ENCODE results near the gene COL27A1. TPM values are rescaled to one million over a fixed set of nuclear protein-coding genes. Genes with fewer than 3 reads are reported as not detected.
"Not testable (repeated sequence)": the region's sequence is repeated elsewhere in the genome, so short reads cannot be mapped to it uniquely, and the experiment has no call there.

The COL27A1 gene
- polyA plus RNA-seq, 1 of the 3 experiments (the other 2 are of a cell fraction), result 8.7 TPM

- H4K20me1 ChIP-seq (ENCODE audit: insufficient read depth), result no peaks in the 10 kb centered on the region
- H3F3A ChIP-seq (replicated peaks; ENCODE audit: insufficient read depth), result no peaks in the 10 kb centered on the region
- H3K4me3 ChIP-seq (ENCODE audit: low read depth in 2 of 2, low read length in 1 of 2), result no peak overlapping the region
- 69% methylated on average over 10 of the region's 10 CpGs for WGBS (ENCODE audit: low lambda C conversion rate)
- no peaks in the 10 kb centered on the region for H3K79me2 ChIP-seq (ENCODE audit: insufficient read depth)
- TF ChIP-seq, protein P1, sequence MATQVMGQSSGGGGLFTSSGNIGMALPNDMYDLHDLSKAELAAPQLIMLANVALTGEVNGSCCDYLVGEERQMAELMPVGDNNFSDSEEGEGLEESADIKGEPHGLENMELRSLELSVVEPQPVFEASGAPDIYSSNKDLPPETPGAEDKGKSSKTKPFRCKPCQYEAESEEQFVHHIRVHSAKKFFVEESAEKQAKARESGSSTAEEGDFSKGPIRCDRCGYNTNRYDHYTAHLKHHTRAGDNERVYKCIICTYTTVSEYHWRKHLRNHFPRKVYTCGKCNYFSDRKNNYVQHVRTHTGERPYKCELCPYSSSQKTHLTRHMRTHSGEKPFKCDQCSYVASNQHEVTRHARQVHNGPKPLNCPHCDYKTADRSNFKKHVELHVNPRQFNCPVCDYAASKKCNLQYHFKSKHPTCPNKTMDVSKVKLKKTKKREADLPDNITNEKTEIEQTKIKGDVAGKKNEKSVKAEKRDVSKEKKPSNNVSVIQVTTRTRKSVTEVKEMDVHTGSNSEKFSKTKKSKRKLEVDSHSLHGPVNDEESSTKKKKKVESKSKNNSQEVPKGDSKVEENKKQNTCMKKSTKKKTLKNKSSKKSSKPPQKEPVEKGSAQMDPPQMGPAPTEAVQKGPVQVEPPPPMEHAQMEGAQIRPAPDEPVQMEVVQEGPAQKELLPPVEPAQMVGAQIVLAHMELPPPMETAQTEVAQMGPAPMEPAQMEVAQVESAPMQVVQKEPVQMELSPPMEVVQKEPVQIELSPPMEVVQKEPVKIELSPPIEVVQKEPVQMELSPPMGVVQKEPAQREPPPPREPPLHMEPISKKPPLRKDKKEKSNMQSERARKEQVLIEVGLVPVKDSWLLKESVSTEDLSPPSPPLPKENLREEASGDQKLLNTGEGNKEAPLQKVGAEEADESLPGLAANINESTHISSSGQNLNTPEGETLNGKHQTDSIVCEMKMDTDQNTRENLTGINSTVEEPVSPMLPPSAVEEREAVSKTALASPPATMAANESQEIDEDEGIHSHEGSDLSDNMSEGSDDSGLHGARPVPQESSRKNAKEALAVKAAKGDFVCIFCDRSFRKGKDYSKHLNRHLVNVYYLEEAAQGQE (IDR thresholded peaks at IDR 0.05; ENCODE audit: low read depth, low read length), result no peak
- no peak for TF ChIP-seq GABPA (IDR thresholded peaks at IDR 0.05; ENCODE audit: low read depth)
- no peak for TF ChIP-seq SMC3 (IDR thresholded peaks at IDR 0.05; ENCODE audit: low read depth, low read length)
- no peak for TF ChIP-seq PBX3 (IDR thresholded peaks at IDR 0.05)
- TF ChIP-seq, protein P2, sequence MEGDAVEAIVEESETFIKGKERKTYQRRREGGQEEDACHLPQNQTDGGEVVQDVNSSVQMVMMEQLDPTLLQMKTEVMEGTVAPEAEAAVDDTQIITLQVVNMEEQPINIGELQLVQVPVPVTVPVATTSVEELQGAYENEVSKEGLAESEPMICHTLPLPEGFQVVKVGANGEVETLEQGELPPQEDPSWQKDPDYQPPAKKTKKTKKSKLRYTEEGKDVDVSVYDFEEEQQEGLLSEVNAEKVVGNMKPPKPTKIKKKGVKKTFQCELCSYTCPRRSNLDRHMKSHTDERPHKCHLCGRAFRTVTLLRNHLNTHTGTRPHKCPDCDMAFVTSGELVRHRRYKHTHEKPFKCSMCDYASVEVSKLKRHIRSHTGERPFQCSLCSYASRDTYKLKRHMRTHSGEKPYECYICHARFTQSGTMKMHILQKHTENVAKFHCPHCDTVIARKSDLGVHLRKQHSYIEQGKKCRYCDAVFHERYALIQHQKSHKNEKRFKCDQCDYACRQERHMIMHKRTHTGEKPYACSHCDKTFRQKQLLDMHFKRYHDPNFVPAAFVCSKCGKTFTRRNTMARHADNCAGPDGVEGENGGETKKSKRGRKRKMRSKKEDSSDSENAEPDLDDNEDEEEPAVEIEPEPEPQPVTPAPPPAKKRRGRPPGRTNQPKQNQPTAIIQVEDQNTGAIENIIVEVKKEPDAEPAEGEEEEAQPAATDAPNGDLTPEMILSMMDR (IDR thresholded peaks at IDR 0.05), result no peak
- no peak for TF ChIP-seq TAF1 (IDR thresholded peaks at IDR 0.05; ENCODE audit: borderline replicate concordance, low read depth, low read length)
- no peak for TF ChIP-seq TEAD4 (IDR thresholded peaks at IDR 0.05; ENCODE audit: borderline replicate concordance, insufficient read depth)
- no peak for TF ChIP-seq CHD2 (IDR thresholded peaks at IDR 0.05; ENCODE audit: low read length, partially characterized antibody)
- TF ChIP-seq USF2 (IDR thresholded peaks at IDR 0.05; ENCODE audit: borderline replicate concordance, low read depth, low read length), result no peak
- no peak for TF ChIP-seq EZH2phosphoT487 (IDR thresholded peaks at IDR 0.05; ENCODE audit: borderline replicate concordance, low read depth)
- TF ChIP-seq NRF1 (IDR thresholded peaks at IDR 0.05; ENCODE audit: low read depth, low read length), result no peak
- no peak for TF ChIP-seq GATA2 (CRISPR knock-in tag; IDR thresholded peaks at IDR 0.05)
- H3K9ac ChIP-seq, result no peak overlapping the region
- no peaks in the 10 kb centered on the region for H3K9me3 ChIP-seq
- H3K9me2 ChIP-seq, result no peaks in the 10 kb centered on the region
- CTCF ChIA-PET, result no interaction called here
- H2AFZ ChIP-seq (ENCODE audit: low read depth), result no peak overlapping the region
- no peaks in the 10 kb centered on the region for H3K4me1 ChIP-seq (ENCODE audit: control insufficient read depth in 1 of 2, insufficient read depth in 2 of 2, low read depth in 1 of 2, low read length in 1 of 2)
- H3K27ac ChIP-seq (ENCODE audit: low read depth in 2 of 2, low read length in 1 of 2), result no peak overlapping the region
- H3K27me3 ChIP-seq (ENCODE audit: insufficient read depth), result no peaks in the 10 kb centered on the region
- H3K4me2 ChIP-seq, result no peak overlapping the region
- POLR2A ChIA-PET, result no interaction called here
- no peak for DNase-seq
- H3K36me3 ChIP-seq (replicated peaks in 1 of 2; ENCODE audit: control insufficient read depth in 1 of 2, insufficient read depth in 2 of 2, low read length in 1 of 2), result no peaks in the 10 kb centered on the region
Measured at GRCh38 chr9:114330636-114331035, 175.3 kb downstream of the COL27A1 start.

- H3K27ac ChIP-seq (ENCODE audit: low read depth in 2 of 2, low read length in 1 of 2); H3F3A ChIP-seq (replicated peaks; ENCODE audit: insufficient read depth); POLR2A ChIA-PET; H4K20me1 ChIP-seq (ENCODE audit: insufficient read depth); H3K79me2 ChIP-seq (ENCODE audit: insufficient read depth); H3K9me2 ChIP-seq; H3K36me3 ChIP-seq (replicated peaks in 1 of 2; ENCODE audit: control insufficient read depth in 1 of 2, insufficient read depth in 2 of 2, low read length in 1 of 2); H3K4me1 ChIP-seq (ENCODE audit: control insufficient read depth in 1 of 2, insufficient read depth in 2 of 2, low read depth in 1 of 2, low read length in 1 of 2); DNase-seq; H3K4me2 ChIP-seq; H2AFZ ChIP-seq (ENCODE audit: low read depth); H3K27me3 ChIP-seq (ENCODE audit: insufficient read depth); H3K9ac ChIP-seq; H3K9me3 ChIP-seq; H3K4me3 ChIP-seq (ENCODE audit: low read depth in 2 of 2, low read length in 1 of 2): not testable (repeated sequence)
- 82% methylated on average over 10 of the region's 19 CpGs for WGBS (ENCODE audit: low lambda C conversion rate)
- CTCF ChIA-PET, result interaction anchor here (0.8 kb wide), 1 partner anchor 224 kb away, joined by 3 read pairs; no protein-coding TSS in a partner anchor
Measured at GRCh38 chr9:114331229-114332195, 176.2 kb downstream of the COL27A1 start.

DNA sequence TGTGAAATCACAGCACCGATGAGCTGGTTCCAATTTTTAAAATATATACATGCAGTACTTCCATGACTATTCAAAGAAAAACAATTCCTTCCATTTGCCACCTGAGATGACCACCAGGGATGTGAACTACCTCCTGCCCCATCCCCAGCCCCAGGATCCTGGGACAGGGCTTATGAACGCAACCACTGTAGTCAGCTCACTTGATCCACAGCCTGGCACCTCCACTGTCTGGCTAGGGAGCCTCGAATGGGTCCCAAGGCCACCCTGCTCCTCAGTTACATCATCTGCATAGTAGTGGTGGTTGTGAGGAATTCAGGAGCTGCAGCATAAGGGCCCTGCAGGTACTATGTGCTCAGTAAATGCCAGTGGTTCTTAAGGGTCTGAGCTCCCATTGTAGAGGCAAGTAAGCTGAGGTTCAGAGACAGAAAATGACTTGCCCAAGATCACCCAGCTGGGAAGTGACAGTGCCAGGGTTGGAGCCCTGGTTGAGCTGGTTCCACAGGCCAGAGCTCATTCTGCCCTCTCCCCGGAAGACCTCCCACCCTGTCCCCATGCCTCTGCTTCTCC lies 177.2 kb downstream of the COL27A1 start:
- WGBS (ENCODE audit: low lambda C conversion rate), result 69% methylated on average over 3 of the region's 4 CpGs
- H3K4me3 ChIP-seq (ENCODE audit: low read depth in 2 of 2, low read length in 1 of 2), result not testable (repeated sequence)

More for the DNA sequence above, 177.2 kb downstream of the COL27A1 start:
- H3K27me3 ChIP-seq (ENCODE audit: insufficient read depth); H3K4me2 ChIP-seq; H2AFZ ChIP-seq (ENCODE audit: low read depth); H3F3A ChIP-seq (replicated peaks; ENCODE audit: insufficient read depth); H3K9me2 ChIP-seq; POLR2A ChIA-PET; H3K9ac ChIP-seq; H3K79me2 ChIP-seq (ENCODE audit: insufficient read depth); H3K27ac ChIP-seq (ENCODE audit: low read depth in 2 of 2, low read length in 1 of 2); DNase-seq; H3K36me3 ChIP-seq (replicated peaks in 1 of 2; ENCODE audit: control insufficient read depth in 1 of 2, insufficient read depth in 2 of 2, low read length in 1 of 2); H4K20me1 ChIP-seq (ENCODE audit: insufficient read depth); H3K4me1 ChIP-seq (ENCODE audit: control insufficient read depth in 1 of 2, insufficient read depth in 2 of 2, low read depth in 1 of 2, low read length in 1 of 2); H3K9me3 ChIP-seq: not testable (repeated sequence)
- CTCF ChIA-PET, result interaction anchor here (0.8 kb wide), 1 partner anchor 225 kb away, joined by 3 read pairs; no protein-coding TSS in a partner anchor
